HCT116 (cell line): Measurements from ENCODE around the gene EEF1G. TPM values are rescaled to one million over a fixed set of nuclear protein-coding genes. Genes with fewer than 3 reads are reported as not detected.

Experiments used
- ATAC-seq: fragments of 200-7000 bp; cut with Tn5 transposase; 2 replicates; pipeline ENCODE4 v1.9.1; 2020; ENCODE audit warnings: mild to moderate bottlenecking, moderate library complexity
- BruUV-seq: library from RNA; stranded (reverse); fragments of 400-500 nt; replicated peaks from 2 replicates; lab custom pipeline; 2021; lab: Mats Ljungman, UMichigan
- CTCF ChIA-PET: fragments of 300-600 bp; sonication (Branson Sonifier 250); formaldehyde crosslinking; loops from one replicate; lab custom pipeline; 2021; ENCODE audit warnings: antibody characterized with exemption; lab: Charles Lee
- POLR2A ChIA-PET: fragments of 300-600, 350-600 bp; sonication (Branson Sonifier 250); formaldehyde crosslinking; loops from one replicate; lab custom pipeline; 2021; ENCODE audit warnings: antibody characterized with exemption; lab: Charles Lee
- RAD21 ChIA-PET, 2 experiments: fragments of 300-600 bp; sonication (Branson Sonifier 250); formaldehyde crosslinking; loops; one replicate each; lab custom pipeline; 2023; ENCODE audit warnings: low total read pairs in 2 of 2; ENCODE audit not compliant: uncharacterized antibody in 2 of 2, unreplicated experiment in 2 of 2, low non-redundant PET in 1 of 2; lab: Charles Lee
- DNase-seq: peaks from one replicate; pipeline ENCODE4 v3.0.0-alpha.2; 2010; ENCODE audit warnings: low read depth, low spot score
- H2AFZ ChIP-seq: fragments of 200-600 bp; shearing (Covaris generic), sonication (generic); 2 replicates; pipeline ENCODE4 v1.6.1; 2017; ENCODE audit warnings: low read depth, mixed run types, mixed read lengths, antibody characterized with exemption, low read length; ENCODE audit not compliant: poor library complexity, severe bottlenecking
- H3K27ac ChIP-seq: 2 replicates; pipeline ENCODE4 v1.5.1; 2012; ENCODE audit warnings: low read depth, low read length
- H3K27me3 ChIP-seq: fragments of 200-600 bp; sonication (generic); 2 replicates; pipeline ENCODE4 v1.6.1; 2016; ENCODE audit warnings: mixed run types, low read length, mixed read lengths; ENCODE audit not compliant: insufficient read depth
- H3K36me3 ChIP-seq, 2 experiments: fragments of 200-500 bp in 1 of 2; fragments of 200-600 bp in 1 of 2; sonication (Bioruptor generic) in 1 of 2; sonication (generic) in 1 of 2; 2 replicates each; pipeline versions ENCODE4 v1.5.1 to v1.6.1; 2014 to 2016; ENCODE audit warnings: low read length in 2 of 2, inconsistent platforms in 1 of 2, mixed read lengths in 1 of 2, mixed run types in 1 of 2; ENCODE audit not compliant: insufficient read depth in 2 of 2, control insufficient read depth in 1 of 2
- H3K4me1 ChIP-seq, 2 experiments: fragments of 200-600 bp in 1 of 2; sonication (generic) in 1 of 2; 2 replicates each; pipeline versions ENCODE4 v1.5.1 to v1.6.1; 2012 to 2017; ENCODE audit warnings: low read length in 2 of 2, inconsistent platforms in 1 of 2, mild to moderate bottlenecking in 1 of 2, mixed read lengths in 1 of 2, mixed run types in 1 of 2, moderate library complexity in 1 of 2; ENCODE audit not compliant: insufficient read depth in 2 of 2, control insufficient read depth in 1 of 2
- H3K4me2 ChIP-seq: fragments of 200-600 bp; sonication (generic); 2 replicates; pipeline ENCODE4 v1.6.1; 2017; ENCODE audit warnings: mixed run types, low read length, mixed read lengths
- H3K4me3 ChIP-seq, 2 experiments: fragments of 200-600 bp in 1 of 2; sonication (generic) in 1 of 2; replicated peaks in 1 of 2; 2 replicates each; pipeline ENCODE4 v1.5.1; 2011 to 2016; ENCODE audit warnings: low read length in 2 of 2, control low read depth in 1 of 2, low read depth in 1 of 2, mild to moderate bottlenecking in 1 of 2, mixed read lengths in 1 of 2, mixed run types in 1 of 2
- H3K79me2 ChIP-seq: fragments of 200-600 bp; sonication (generic); 2 replicates; pipeline ENCODE4 v1.6.1; 2017; ENCODE audit warnings: mild to moderate bottlenecking, mixed run types, low read length, moderate library complexity, mixed read lengths; ENCODE audit not compliant: insufficient read depth
- H3K9ac ChIP-seq: fragments of 200-600 bp; sonication (generic); 2 replicates; pipeline ENCODE4 v1.6.1; 2016; ENCODE audit warnings: low read length, mixed read lengths
- H3K9me2 ChIP-seq: fragments of 200-600 bp; sonication (generic), shearing (Covaris generic); 2 replicates; pipeline ENCODE4 v1.6.1; 2017; ENCODE audit warnings: mixed run types, mild to moderate bottlenecking, moderate library complexity; ENCODE audit not compliant: insufficient read depth
- H3K9me3 ChIP-seq, 2 experiments: fragments of 200-500 bp in 1 of 2; fragments of 200-600 bp in 1 of 2; sonication (Bioruptor generic) in 1 of 2; sonication (generic) in 1 of 2; 2 replicates each; pipeline ENCODE4 v1.6.1; 2014 to 2017; ENCODE audit warnings: low read length in 2 of 2, mixed read lengths in 2 of 2, inconsistent platforms in 1 of 2, low read depth in 1 of 2, mild to moderate bottlenecking in 1 of 2, mixed run types in 1 of 2, moderate library complexity in 1 of 2; ENCODE audit not compliant: control insufficient read depth in 1 of 2, insufficient read depth in 1 of 2
- H4K20me1 ChIP-seq: fragments of 200-600 bp; sonication (generic), shearing (Covaris generic); 2 replicates; pipeline ENCODE4 v1.6.1; 2017; ENCODE audit warnings: mixed run types, mild to moderate bottlenecking, moderate library complexity; ENCODE audit not compliant: insufficient read depth
- CEBPB ChIP-seq: IDR thresholded peaks from 2 replicates; pipeline ENCODE4 v1.6.1; 2012; ENCODE audit warnings: low read depth
- JUND ChIP-seq: IDR thresholded peaks from 2 replicates; pipeline ENCODE4 v1.6.1; 2012
- POLR2A ChIP-seq: IDR thresholded peaks from 2 replicates; pipeline ENCODE4 v1.7.0; 2011; ENCODE audit warnings: borderline replicate concordance; ENCODE audit not compliant: insufficient read depth, insufficient read length; ENCODE audit errors: extremely low read depth
- RAD21 ChIP-seq: IDR thresholded peaks from 2 replicates; pipeline ENCODE4 v1.6.1; 2012; ENCODE audit warnings: low read depth, mild to moderate bottlenecking
- SIN3A ChIP-seq: IDR thresholded peaks from 2 replicates; pipeline ENCODE4 v1.6.1; 2012; ENCODE audit warnings: low read depth
- TCF7L2 ChIP-seq: IDR thresholded peaks from 2 replicates; pipeline ENCODE4 v1.7.0; 2011; ENCODE audit warnings: borderline replicate concordance, inconsistent platforms; ENCODE audit not compliant: insufficient read depth, insufficient read length; ENCODE audit errors: extremely low read depth
- YY1 ChIP-seq: IDR thresholded peaks from 2 replicates; pipeline ENCODE4 v1.6.1; 2011; ENCODE audit warnings: low read length, low read depth, moderate library complexity, mild to moderate bottlenecking; ENCODE audit not compliant: insufficient replicate concordance; ENCODE audit errors: extremely low read depth
- intact Hi-C: fragments of 100-400 bp; cut with micrococcal nuclease; formaldehyde crosslinking; loops from 2 replicates; pipeline ENCODE4 v1.10.0; 2022
- total RNA-seq: library from RNA; stranded (reverse); gene quantifications from one replicate; pipeline ENCODE4 v1.2.1, GENCODE V29; 2021; ENCODE audit not compliant: unreplicated experiment
- TF ChIP-seq, protein P1 (sequence below): IDR thresholded peaks from 2 replicates; pipeline ENCODE4 v1.6.1; 2012
- TF ChIP-seq, protein P2 (sequence below): IDR thresholded peaks from 2 replicates; pipeline ENCODE4 v1.6.1; 2012

EEF1G gene
- total RNA-seq, 1 experiment from 2014 or later: 1,901 TPM

DNA sequence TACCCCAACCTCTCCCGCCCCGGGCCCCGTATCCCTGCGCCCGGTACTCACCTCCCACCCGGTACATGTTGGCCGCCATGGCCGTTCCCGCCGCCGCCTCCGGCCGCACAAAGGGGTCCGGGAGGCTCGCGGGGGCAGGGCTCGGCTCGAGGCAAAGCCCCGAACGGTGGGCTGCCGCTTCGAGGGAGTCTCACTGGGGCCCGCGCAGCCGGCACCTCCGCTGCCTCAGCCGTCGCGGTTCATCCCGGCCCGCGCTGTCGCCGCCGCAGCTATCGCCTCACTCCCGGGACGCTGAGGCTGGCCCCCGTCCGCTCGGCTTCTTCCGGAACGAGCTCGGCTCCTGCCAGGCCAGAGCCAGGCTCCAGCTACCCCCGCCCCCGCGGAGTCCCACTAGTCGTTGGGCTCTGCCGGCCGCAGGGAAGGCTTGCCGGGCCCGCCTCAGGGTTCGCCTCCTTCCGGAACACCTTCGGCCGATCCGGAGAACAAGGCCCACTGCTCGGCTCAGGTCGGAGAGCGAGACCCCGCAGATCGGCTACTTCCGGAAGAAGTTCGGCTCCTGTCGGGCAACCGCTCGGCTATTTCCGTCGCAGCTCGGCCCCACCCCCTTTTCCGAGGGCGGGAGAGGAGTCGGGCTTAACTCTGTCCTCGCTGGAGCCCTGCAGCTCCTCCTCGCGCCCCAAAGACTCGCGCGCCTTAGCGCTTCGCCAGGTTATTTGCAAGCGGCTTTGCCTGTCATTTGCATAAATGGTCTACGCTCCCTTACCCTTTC, 27.9 kb upstream of the EEF1G start, which contains the start of gene MTA2 (continued):
- TF ChIP-seq, protein P1, sequence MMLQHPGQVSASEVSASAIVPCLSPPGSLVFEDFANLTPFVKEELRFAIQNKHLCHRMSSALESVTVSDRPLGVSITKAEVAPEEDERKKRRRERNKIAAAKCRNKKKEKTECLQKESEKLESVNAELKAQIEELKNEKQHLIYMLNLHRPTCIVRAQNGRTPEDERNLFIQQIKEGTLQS: no peak
- TF ChIP-seq RAD21 (no peak), POLR2A (peak; percentile 20), SIN3A (no peak), YY1 (peak; percentile 50), JUND (no peak)

DNA sequence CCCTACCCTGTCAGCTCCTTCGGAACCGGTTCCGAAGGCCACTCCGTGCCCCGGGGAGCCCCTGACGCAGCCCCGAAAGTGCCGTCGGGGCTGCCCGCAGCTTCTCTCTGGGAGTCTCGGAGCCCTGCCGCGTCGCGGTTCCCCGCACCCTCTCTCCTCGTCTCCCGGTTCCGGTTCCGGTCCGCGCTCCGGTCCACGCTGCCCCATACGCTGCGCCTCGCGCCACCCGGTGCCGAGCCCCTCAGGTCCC, 27.4 kb upstream of the EEF1G start:
- Histone ChIP-seq H3K9me3 (no peaks in the 10 kb centered on the region), H3K9me2 (no peaks in the 10 kb centered on the region), H3K9ac (peak overlapping the region; percentile 99), H3K4me2 (peak overlapping the region; percentile 88), H3K27ac (peak overlapping the region; percentile 99), H3K4me3 (peak overlapping the region; percentile 92 to 94), H2AFZ (no peak overlapping the region), H3K27me3 (no peaks in the 10 kb centered on the region), H3K79me2 (peaks cover 52% of the 10 kb centered on the region), H4K20me1 (no peaks in the 10 kb centered on the region), H3K4me1 (peaks cover 13 to 44% of the 10 kb centered on the region in 2 experiments), H3K36me3 (peaks cover 22 to 30% of the 10 kb centered on the region in 2 experiments; a peak in 3 of 4 replicates)
- BruUV-seq: no TSS peak
- POLR2A ChIA-PET: interaction anchor here (0.9 to 4.5 kb wide), 11 partner anchors 9 to 240 kb away, joined by 3 to 40 read pairs (median 5); partner anchors contain the start of genes C11orf98, CSKMT, EEF1G and HNRNPUL2
- intact Hi-C loops: loop anchor here (1.0 kb wide), 1 partner anchor 10 kb away; the partner anchor contains the start of gene TUT1
- RAD21 ChIA-PET: interaction anchor here in 1 of 2 experiments (1.5 kb wide), 1 partner anchor 9 kb away, joined by 4 read pairs; no protein-coding TSS in a partner anchor
- CTCF ChIA-PET: interaction anchor here (1.0 to 1.7 kb wide), 4 partner anchors 9 to 20 kb away, joined by 4 to 14 read pairs (median 8); partner anchors contain the start of gene TUT1
- TF ChIP-seq CEBPB (no peak), RAD21 (no peak), TCF7L2 (no peak), YY1 (no peak)
- TF ChIP-seq, protein P2, sequence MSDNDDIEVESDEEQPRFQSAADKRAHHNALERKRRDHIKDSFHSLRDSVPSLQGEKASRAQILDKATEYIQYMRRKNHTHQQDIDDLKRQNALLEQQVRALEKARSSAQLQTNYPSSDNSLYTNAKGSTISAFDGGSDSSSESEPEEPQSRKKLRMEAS: no peak
- ATAC-seq (no peak), DNase-seq (no peak)
